Glomerular visceral epithelial cell (primary cell): ENCODE results near the gene LIX1.
"Not testable (repeated sequence)": the region's sequence is repeated elsewhere in the genome, so short reads cannot be mapped to it uniquely, and the experiment has no call there.

Experiments
- DNase-seq: peaks from one replicate; pipeline ENCODE4 v3.0.0-alpha.2; 2016; ENCODE audit errors: extremely low spot score

Gene LIX1

DNA sequence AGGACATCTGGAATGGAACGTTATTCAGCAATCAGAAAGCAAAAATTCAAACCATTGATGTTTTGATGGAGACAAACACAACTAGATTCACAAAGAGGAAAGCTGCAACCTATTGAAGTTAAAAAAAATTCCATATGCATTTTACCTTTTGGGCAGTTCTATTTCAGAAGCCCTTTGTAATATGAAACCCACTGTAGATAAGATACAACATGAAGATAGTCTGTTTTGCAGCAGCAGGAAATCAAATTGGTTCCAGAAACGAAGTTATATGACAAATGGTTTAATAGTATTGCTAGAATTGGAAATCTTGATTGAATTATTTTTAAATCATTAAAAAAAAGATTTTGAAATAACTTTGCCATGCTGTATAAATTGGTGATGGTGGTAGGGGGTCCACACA, 872 bp downstream of the LIX1 start:
- no peak for DNase-seq

DNA sequence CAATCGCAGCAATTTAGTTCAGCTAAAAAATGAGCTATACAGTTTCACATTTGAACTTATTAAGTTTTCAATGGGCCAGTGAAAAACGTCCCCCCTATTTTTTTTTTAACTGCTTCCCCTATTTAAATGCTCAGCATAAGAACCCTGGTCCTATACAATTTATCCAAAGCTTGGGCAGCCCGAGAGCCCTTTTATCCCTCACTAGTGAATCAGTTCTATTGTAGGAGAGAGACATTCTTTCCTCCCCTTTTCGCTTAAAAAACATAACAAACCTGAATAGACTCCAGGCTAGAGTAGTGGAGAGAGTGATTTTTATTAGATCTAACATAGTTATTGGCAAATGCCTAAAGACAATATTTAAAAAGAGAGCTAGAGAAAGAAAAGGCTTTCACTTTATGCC, 1.4 kb downstream of the LIX1 start:
- no peak for DNase-seq

GRCh38 chr5:97140250-97140649, 2.2 kb downstream of the LIX1 start:
- DNase-seq = not testable (repeated sequence)

DNA sequence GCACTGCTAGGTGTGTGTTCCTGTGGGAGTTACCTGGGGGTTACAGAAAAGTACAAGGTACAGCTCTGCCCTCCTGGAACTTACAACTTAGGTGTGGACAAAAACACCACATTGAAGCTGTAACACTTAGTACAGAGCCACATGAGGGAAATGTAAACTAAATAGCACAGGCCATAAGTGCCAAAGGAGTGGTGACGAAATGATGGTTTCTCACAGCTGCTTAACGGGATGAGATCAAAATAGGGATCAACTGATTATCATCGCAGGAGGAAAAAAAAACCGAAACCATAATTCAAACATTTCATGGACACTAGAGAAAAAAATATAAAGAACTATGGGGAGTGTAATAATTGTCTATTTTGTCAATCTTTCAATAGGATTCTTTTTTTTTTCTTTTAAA, 5.9 kb downstream of the LIX1 start:
- DNase-seq = no peak

DNA sequence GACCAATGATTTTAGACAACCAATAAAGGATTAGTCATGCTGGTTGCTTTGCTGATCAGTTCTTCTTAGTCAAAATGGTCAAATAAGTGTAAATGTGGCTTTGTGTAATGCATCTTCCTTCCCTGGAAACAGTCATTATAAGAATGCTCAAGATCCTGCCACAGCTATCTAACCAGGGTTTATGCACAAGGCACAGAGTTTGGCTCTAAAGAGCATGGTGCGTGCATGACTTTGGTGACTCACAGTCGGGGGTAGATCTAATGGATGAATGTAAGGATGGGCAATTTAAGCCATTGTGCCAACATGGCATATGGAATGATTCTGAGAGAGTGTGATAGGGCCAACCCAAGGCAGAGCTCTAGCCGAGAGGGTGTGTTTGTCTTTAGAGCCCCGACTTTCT, 6.5 kb downstream of the LIX1 start:
- DNase-seq = no peak

DNA sequence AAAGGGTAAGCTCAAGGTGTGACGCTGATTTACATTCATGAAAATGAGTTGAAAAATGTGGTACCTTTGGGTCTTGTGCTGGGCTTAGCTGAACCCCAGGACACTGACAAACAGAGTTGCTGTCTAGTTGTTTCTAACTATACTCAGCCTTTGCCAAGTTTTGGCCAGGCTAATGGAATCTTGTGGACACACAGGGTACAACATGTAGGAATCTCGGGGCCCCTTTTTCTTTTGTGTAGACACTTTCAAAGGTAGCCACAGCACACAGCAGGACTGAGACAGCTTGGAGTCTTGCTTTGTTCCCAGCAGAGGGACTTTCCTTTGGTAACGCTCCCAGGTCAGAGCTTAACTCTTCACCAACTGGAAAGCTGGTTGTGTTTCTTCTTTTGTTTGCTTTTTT, 7.8 kb downstream of the LIX1 start:
- no peak for DNase-seq

GRCh38 chr5:97133101-97133500, 9.3 kb downstream of the LIX1 start:
- no peak for DNase-seq

GRCh38 chr5:97131921-97132320, 10.5 kb downstream of the LIX1 start:
- no peak for DNase-seq

- no peak for DNase-seq
Measured at GRCh38 chr5:97131139-97131710, 11.2 kb downstream of the LIX1 start.

GRCh38 chr5:97127727-97128126, 14.7 kb downstream of the LIX1 start:
- no peak for DNase-seq

DNA sequence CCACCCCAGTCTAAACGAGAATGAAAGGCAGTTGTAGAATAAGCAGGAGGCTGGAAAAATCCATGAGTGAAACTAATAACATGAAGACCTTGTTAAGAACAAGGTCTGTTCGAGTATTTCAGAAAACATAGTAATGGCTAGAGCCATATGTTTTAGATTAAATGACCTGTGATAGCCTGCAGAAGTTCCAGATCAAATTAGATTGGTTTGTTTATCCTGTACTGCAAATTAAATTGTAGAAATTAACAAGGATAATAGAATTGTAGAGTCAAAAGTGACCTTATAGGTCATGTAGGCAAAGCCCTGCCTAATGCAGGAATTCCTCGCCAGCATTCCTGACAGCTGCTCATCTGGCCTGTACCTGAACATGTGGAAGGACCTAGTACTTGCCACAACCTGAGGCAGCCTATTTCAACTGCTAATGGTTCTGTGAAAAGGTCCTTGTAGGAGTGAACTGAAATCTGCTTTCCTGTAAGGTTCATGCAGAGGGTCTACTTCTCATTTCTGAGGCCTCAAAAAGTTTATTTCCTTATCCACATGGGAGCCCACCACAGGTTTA, 17.2 kb downstream of the LIX1 start:
- DNase-seq = no peak

DNA sequence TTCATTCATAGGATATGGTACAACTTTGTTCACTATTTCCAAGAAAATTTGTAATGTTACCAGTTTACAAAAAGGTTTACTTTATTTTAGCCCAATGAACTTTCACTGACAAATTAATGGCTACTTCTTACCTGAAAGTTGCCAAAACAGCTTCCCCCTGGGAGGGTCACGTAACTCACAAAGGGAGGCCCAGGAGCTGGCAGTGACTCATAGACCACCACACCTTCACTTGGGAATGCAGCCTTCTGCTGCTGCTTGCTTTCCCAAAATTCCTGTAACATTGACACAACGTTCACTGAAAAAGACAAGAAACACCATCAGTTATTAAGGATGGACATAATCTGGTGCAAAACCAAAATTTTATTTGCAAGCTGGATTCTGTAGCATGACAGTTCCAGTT, 18.1 kb downstream of the LIX1 start:
- no peak for DNase-seq

- no peak for DNase-seq
Measured at GRCh38 chr5:97121848-97122247, 20.6 kb downstream of the LIX1 start.

DNA sequence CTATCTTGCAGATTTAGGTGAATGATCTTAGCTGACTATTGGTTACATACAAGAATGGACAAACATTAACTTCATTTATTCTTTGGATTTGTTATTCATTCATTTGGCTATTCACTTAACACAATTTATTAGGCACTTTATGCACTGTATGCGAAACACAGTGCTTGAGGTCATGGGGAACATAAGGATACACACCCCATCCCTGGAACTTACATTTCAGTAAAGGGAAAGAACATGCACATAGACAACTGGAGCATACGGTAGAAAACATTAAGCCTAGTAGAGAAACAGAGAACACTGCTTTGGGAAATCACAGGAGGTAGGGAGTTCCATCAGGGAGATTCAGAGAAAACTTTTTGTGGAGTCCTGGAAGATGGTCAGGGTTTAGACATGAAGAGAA, 22.2 kb downstream of the LIX1 start:
- no peak for DNase-seq

- DNase-seq = no peak
Measured at GRCh38 chr5:97119007-97119390, 23.4 kb downstream of the LIX1 start.

DNA sequence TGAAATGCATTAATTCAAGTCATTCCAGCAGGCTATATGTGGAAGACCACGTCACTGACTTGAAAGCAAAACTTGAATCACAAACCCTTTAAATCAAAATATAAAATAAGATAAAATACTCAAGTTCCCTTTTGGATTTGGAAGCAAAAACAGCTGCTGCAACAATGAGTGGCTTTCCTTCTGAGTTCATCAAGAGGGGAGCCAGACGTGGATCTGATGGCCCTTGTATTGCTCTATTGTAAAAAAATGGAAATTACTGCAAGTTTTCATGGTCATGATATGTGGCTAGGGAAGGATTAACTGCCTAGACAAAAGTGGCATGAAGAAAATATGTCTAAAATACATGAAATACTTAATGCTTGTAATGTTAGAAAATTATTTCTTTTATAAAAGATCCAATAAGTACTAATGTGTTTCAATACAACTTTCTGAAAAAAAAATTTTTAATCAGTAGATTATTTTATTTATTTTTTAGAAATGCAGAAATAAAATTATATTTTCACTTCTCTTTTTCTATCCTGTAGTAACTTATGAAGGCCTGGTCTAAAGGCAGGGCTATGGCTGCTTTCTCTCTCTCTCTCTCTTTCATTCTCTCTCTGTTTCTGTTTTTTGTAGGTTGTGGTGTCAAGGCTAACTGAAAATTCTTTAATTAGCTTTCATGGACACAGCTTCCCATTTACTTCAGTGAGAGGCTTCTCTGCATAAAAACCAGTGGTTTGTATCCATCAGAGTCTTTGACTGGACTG, 24.0 kb downstream of the LIX1 start:
- DNase-seq = no peak

- no peak for DNase-seq
Measured at GRCh38 chr5:97115932-97116331, 26.5 kb downstream of the LIX1 start.

GRCh38 chr5:97112230-97112629, 30.2 kb downstream of the LIX1 start:
- DNase-seq = no peak

GRCh38 chr5:97111616-97112015, 30.8 kb downstream of the LIX1 start:
- no peak for DNase-seq

GRCh38 chr5:97111004-97111403, 31.4 kb downstream of the LIX1 start:
- DNase-seq = no peak

GRCh38 chr5:97107318-97107717, 35.1 kb downstream of the LIX1 start:
- no peak for DNase-seq

DNA sequence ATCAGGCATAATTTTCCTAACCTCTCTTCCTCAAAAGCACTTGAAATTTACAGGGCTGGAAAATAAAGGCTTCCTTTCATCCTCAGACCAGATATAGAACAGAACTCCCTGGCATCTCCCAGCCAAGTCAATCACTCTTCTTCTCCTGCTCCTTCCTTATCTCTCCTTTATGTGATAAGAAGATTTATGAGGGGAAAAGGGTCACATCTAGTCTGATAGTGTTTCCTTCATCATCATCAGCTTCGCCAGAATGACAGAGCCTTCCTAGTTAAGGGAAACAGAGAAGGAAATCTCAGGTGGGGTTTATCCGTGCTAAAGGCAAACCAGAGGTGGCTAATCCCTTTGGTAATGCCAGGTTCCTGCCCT, 36.2 kb downstream of the LIX1 start:
- no peak for DNase-seq

- DNase-seq = no peak
Measured at GRCh38 chr5:97105501-97106215, 36.8 kb downstream of the LIX1 start.
